Heart left ventricle (tissue), 16 donors: ENCODE results near the gene BRPF1. TPM values are rescaled to one million over a fixed set of nuclear protein-coding genes. Genes with fewer than 3 reads are reported as not detected.
A peak's percentile ranks its signal among the peaks of the same experiment; 100 is the strongest.

ENCODE experiments used
- ATAC-seq, 4 donors: fragments of 200-7000 bp; cut with Tn5 transposase; one replicate each; pipeline ENCODE4 v1.9.1; 2020 to 2022; ENCODE audit warnings: moderate library complexity in 4 of 4, mild to moderate bottlenecking in 3 of 4, moderate number of reproducible peaks in 1 of 4
- DNase-seq, 5 donors: peaks; one replicate each; pipeline ENCODE4 v3.0.0-alpha.2; 2020
- H3K27ac ChIP-seq, 12 donors: fragments of 200-600 bp; sonication (generic) in 4 of 12; one replicate each; pipeline versions ENCODE4 v1.5.0 to v1.8.0; 2016 to 2022; ENCODE audit warnings: mild to moderate bottlenecking in 2 of 12
- H3K27me3 ChIP-seq, 9 donors: fragments of 200-600 bp; sonication (generic) in 2 of 9; one replicate each; pipeline versions ENCODE4 v1.5.1 to v1.8.0; 2016 to 2022; ENCODE audit warnings: mild to moderate bottlenecking in 3 of 9
- H3K36me3 ChIP-seq, 9 donors: fragments of 200-600 bp; sonication (generic) in 2 of 9; one replicate each; pipeline versions ENCODE4 v1.5.0 to v1.8.0; 2018 to 2022; ENCODE audit warnings: mild to moderate bottlenecking in 2 of 9
- H3K4me1 ChIP-seq, 12 donors: fragments of 200-600 bp; sonication (generic) in 4 of 12; one replicate each; pipeline versions ENCODE4 v1.5.0 to v1.8.0; 2016 to 2022; ENCODE audit warnings: mild to moderate bottlenecking in 3 of 12
- H3K4me3 ChIP-seq, 12 donors: fragments of 200-600 bp; sonication (generic) in 4 of 12; one replicate each; pipeline versions ENCODE4 v1.5.0 to v1.8.0; 2017 to 2022; ENCODE audit warnings: mild to moderate bottlenecking in 9 of 12, moderate library complexity in 4 of 12
- H3K9me3 ChIP-seq, 12 donors: fragments of 200-600 bp; sonication (generic) in 4 of 12; one replicate each; pipeline versions ENCODE4 v1.5.0 to v1.8.0; 2016 to 2022; ENCODE audit warnings: mild to moderate bottlenecking in 1 of 12
- POLR2A ChIP-seq, 2 donors: fragments of 450-650 bp; IDR thresholded peaks; one replicate each; pipeline ENCODE4 v1.6.1; 2017; ENCODE audit warnings: antibody characterized with exemption in 2 of 2, mild to moderate bottlenecking in 2 of 2, moderate library complexity in 2 of 2
- WGBS, 4 donors: extraction: QIAGEN DNeasy Blood & Tissue Kit in 2 of 4; methylation state at CpG; one replicate each; pipeline versions ENCODE4 v1.1.5 to v1.1.7; 2013 to 2018; 5-methylcytosine and 5-hydroxymethylcytosine counted together
- intact Hi-C, 10 donors: fragments of 100-400 bp; cut with DNase I; formaldehyde crosslinking; loops; one replicate each; pipeline versions ENCODE4 v1.11.1 to v1.14.2; 2022
- polyA plus RNA-seq, 2 donors: library from polyadenylated mRNA; stranded (reverse); fragments of 200-250 nt; gene quantifications; one replicate each; pipeline ENCODE4 v1.2.3, GENCODE V29; 2013
- total RNA-seq, 9 donors: library from RNA; depleted of rRNA in 2 of 9; stranded (reverse); fragments of >200 nt in 2 of 9; fragmentation: NEBNext Ultra II Directional in 3 of 9; extraction: Animal tissue kit (Norgen Biotek cat#: 25700) in 3 of 9; gene quantifications; one replicate each; pipeline versions ENCODE4 v1.1.0 to v1.2.4, GENCODE V29; 2016 to 2023
- TF ChIP-seq, protein P1 (sequence below), 12 donors: fragments of 200-600 bp; sonication (generic) in 4 of 12; IDR thresholded peaks; one replicate each; pipeline versions ENCODE4 v1.5.0 to v1.8.0; 2018 to 2022; ENCODE audit warnings: antibody characterized with exemption in 12 of 12, mild to moderate bottlenecking in 5 of 12
- donor health status: ischemic (EF 13 %, LVEDD 7.1; RV severe dilation, severe dysfunction).
- donor health status: healthy with polysubstance abuse.
- donor health status: DM: no; HTN: yes; CAD: no.
- donor health status: DM: no; HTN: no; CAD: no.
- donor health status: ischemic (EF 25% LVEDD 6.9; RV normal size, moderate dysfunction).
- donor health status: ischemic (EF 25% LVEDD 5.7; RV mildly dilated, moderate dysfunction).
- donor health status: healthy.
- donor health status: DM: yes; HTN: yes; CAD: no.
- donor health status: ischemic (EF 35%, LVEDD 5.7; RV mildly dilated, moderate dysfunction).
- donor health status: nonischemic (EF 11% LVEDD 7.7; RV severe dilation, severe dysfunction).
- donor health status: DM: yes; HTN: yes; CAD: no.
- donor health status: PGD.
- donor health status: ischemic (EF 29% LVEDD 5.4; RV normal size, mild dysfunction).
- donor health status: nonischemic (EF 23%, LVEDD 6.1; RV moderate dilation, normal function).

Gene BRPF1
- total and polyA plus RNA-seq, 11 donors: 5.5 to 17.8 (median 10.6) TPM

DNA sequence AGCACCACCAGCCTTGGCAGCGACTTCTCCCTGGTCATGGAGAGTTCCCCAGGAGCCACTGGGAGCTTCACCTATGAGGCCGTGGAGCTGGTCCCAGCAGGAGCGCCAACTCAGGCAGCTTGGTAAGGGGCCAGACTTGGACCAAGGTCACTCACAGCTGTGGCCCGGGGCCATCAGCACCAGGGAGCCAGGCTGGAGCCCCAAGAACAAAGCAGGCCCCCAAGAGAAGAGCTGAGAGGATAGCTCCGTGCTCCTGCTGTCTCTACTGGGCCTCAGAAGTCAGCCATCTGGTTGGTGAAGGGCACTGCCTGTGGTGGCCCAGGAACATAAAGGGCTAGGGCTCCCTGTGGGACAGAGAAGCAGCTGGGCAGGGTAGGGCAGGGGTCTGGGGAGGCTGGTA, 42.6 kb upstream of the BRPF1 start:
- peaks cover 0 to 15% (median 0%) of the 10 kb centered on the region in 12 donors for H3K4me1 ChIP-seq
- intact Hi-C loops: no loop called here
- WGBS, 4 donors: 84 to 94% (median 88%) methylated on average over 4 to 5 of the region's 5 CpGs
- no peak overlapping the region for H3K4me3 ChIP-seq
- H3K27me3 ChIP-seq: no peaks in the 10 kb centered on the region
- ATAC-seq: no peak
- no peak overlapping the region for H3K27ac ChIP-seq
- no peaks in the 10 kb centered on the region for H3K9me3 ChIP-seq
- no peak for DNase-seq
- TF ChIP-seq, protein P1, sequence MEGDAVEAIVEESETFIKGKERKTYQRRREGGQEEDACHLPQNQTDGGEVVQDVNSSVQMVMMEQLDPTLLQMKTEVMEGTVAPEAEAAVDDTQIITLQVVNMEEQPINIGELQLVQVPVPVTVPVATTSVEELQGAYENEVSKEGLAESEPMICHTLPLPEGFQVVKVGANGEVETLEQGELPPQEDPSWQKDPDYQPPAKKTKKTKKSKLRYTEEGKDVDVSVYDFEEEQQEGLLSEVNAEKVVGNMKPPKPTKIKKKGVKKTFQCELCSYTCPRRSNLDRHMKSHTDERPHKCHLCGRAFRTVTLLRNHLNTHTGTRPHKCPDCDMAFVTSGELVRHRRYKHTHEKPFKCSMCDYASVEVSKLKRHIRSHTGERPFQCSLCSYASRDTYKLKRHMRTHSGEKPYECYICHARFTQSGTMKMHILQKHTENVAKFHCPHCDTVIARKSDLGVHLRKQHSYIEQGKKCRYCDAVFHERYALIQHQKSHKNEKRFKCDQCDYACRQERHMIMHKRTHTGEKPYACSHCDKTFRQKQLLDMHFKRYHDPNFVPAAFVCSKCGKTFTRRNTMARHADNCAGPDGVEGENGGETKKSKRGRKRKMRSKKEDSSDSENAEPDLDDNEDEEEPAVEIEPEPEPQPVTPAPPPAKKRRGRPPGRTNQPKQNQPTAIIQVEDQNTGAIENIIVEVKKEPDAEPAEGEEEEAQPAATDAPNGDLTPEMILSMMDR (IDR thresholded peaks at IDR 0.05): no peak
- no peak for TF ChIP-seq POLR2A (IDR thresholded peaks at IDR 0.05)
- peaks cover 0 to 100% (median 100%) of the 10 kb centered on the region in 9 donors for H3K36me3 ChIP-seq

DNA sequence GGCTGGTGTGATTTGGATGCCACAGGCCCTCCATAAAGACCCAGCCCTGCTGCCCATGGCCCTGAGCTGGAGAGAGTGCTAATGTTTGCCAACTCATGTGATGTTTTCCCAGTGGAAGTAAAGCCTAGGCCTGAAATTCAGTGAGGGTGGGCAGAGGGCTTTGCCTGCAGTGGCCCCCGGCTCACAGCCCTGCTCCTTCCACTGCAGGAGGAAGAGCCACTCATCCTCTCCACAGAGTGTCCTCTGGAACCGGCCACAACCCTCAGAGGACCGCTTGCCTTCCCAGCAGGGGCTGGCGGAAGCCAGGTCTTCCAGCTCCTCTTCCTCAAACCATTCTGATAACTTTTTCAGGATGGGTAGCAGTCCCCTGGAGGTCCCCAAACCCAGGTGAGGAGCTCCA, 41.8 kb upstream of the BRPF1 start:
- H3K27me3 ChIP-seq: no peaks in the 10 kb centered on the region
- TF ChIP-seq POLR2A (IDR thresholded peaks at IDR 0.05): no peak
- TF ChIP-seq, protein P1 (IDR thresholded peaks at IDR 0.05): no peak
- no peaks in the 10 kb centered on the region for H3K9me3 ChIP-seq
- peaks cover 0 to 100% (median 100%) of the 10 kb centered on the region in 9 donors for H3K36me3 ChIP-seq
- peaks cover 0 to 15% (median 0%) of the 10 kb centered on the region in 12 donors for H3K4me1 ChIP-seq
- 93 to 97% (median 95%) methylated on average over 4 of the region's 4 CpGs; no CpG with 5 or more reads in 1 of the 4 donors for WGBS, 4 donors
- H3K4me3 ChIP-seq: no peak overlapping the region
- no peak for ATAC-seq
- no peak for DNase-seq
- no peak overlapping the region for H3K27ac ChIP-seq
- intact Hi-C loops: no loop called here

DNA sequence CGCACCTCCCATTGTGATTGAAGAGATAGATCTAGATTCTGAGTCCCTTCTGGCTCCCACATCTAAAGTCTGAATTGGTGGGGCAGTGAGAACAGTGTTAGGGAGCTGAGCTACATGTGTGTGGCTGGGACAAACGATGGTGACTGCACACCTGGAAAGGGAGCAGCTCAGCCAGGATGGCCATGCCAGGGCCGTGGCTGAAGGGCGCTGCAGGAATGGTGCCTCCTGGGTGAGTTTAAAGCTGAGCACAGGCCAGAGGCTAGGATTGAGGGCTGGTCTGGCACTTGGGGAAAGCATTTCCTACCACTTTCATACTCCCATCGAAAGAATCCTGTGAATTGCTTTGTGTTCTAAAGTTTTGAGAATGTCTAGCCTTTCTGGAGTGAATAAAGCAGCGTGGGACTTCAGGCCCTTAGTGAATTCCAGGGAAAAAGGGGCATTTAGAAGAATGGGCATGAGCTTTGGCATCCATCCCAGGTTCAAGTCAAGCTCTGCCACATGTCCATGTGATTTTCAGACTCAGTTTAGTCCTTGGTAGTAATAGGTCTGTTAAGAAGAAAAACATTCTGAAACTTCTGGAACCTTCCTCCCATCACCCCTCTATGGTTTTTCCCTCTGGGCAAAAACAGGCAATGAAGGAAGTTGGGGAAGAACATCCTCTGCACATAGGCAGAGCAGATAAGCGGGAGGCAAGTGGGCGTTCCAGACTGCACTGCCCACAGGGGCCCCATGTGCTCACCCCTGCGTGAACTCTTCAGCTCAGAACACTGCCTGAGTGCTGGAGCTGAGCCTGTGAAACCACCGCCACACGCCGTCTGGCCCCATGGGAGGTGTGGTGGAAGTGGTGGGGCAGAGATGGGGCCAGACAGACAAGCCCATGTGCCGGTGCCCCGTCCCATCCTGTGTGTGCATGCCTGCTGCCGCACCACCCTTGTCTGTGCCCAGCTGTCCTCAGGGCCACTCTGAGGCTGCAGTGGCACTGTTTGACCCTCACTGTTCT, 40.8 kb upstream of the BRPF1 start:
- Histone ChIP-seq H3K27ac (no peak overlapping the region), H3K27me3 (no peaks in the 10 kb centered on the region), H3K36me3 (peaks cover 0 to 100% (median 99%) of the 10 kb centered on the region in 9 donors), H3K9me3 (no peaks in the 10 kb centered on the region), H3K4me3 (no peak overlapping the region), H3K4me1 (peaks cover 0 to 15% (median 0%) of the 10 kb centered on the region in 12 donors)
- intact Hi-C loops: no loop called here
- no peak for TF ChIP-seq POLR2A (IDR thresholded peaks at IDR 0.05)
- TF ChIP-seq, protein P1 (IDR thresholded peaks at IDR 0.05): no peak
- 58 to 72% (median 70%) methylated on average over 14 to 15 of the region's 15 CpGs for WGBS, 4 donors
- DNase-seq (no peak), ATAC-seq (peak; percentile 51 to 76 (median 60))

DNA sequence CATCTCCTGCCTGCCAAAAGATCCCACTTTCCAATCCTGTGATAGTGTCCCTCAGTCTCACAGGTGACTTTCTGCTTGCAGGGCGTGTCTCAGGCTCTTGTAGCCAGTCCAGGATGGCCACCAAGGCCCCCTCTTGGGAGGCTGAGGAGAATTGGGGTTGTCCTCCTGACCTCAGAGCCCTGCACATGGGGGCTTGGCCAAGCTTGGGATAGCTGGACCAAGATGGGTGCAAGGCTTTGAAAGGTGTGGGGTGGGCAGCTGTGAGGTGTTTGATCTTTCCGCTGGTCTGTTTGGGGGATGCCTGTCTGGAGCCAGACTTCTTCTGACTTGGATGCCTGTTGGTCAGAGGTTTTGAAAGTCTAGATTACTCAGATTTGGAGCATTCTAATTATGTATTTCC, 39.9 kb upstream of the BRPF1 start:
- no peak for ATAC-seq
- 90 to 100% (median 96%) methylated on average over 2 of the region's 2 CpGs for WGBS, 4 donors
- TF ChIP-seq POLR2A (IDR thresholded peaks at IDR 0.05): no peak
- TF ChIP-seq, protein P1 (IDR thresholded peaks at IDR 0.05): no peak

More for the DNA sequence above, 39.9 kb upstream of the BRPF1 start:
- Histone ChIP-seq H3K4me1 (peaks cover 0 to 21% (median 4%) of the 10 kb centered on the region in 12 donors), H3K9me3 (no peaks in the 10 kb centered on the region), H3K4me3 (no peak overlapping the region), H3K27ac (no peak overlapping the region), H3K27me3 (no peaks in the 10 kb centered on the region), H3K36me3 (peaks cover 0 to 100% (median 99%) of the 10 kb centered on the region in 9 donors)
- intact Hi-C loops: no loop called here
- no peak for DNase-seq
